IMR-90 (cell line): ENCODE results near the gene ZNF618. TPM values are rescaled to one million over a fixed set of nuclear protein-coding genes. Genes with fewer than 3 reads are reported as not detected.

Source experiments
- ATAC-seq: fragments of 200-7000 bp; cut with Tn5 transposase; 2 replicates; pipeline ENCODE4 v1.9.1; 2020; ENCODE audit warnings: low read depth, mild to moderate bottlenecking, moderate library complexity
- BruUV-seq: library from RNA; stranded (reverse); fragments of 400-500 nt; replicated peaks from 2 replicates; lab custom pipeline; 2021; lab: Mats Ljungman, UMichigan
- CTCF ChIA-PET: fragments of 300-600 bp; formaldehyde crosslinking; extraction: SDS; loops from one replicate; lab custom pipeline; 2021; ENCODE audit warnings: antibody characterized with exemption; lab: Yijun Ruan, JAX
- POLR2A ChIA-PET: fragments of 300-600 bp; sonication (Branson Sonifier 250); formaldehyde crosslinking; loops from one replicate; lab custom pipeline; 2022; ENCODE audit warnings: antibody characterized with exemption; ENCODE audit not compliant: unreplicated experiment; lab: Charles Lee
- DNase-seq: peaks from one replicate; pipeline ENCODE4 v3.0.0; 2013
- H2AFZ ChIP-seq: replicated peaks from 2 replicates; pipeline ENCODE3; 2013; ENCODE audit warnings: low read length, mild to moderate bottlenecking; ENCODE audit not compliant: poor library complexity
- H2AK5ac ChIP-seq: 2 replicates; pipeline ENCODE4 v1.6.1; 2013; ENCODE audit warnings: low read depth, low read length, inconsistent platforms
- H2AK9ac ChIP-seq: replicated peaks from 2 replicates; pipeline ENCODE3; 2013; ENCODE audit warnings: mild to moderate bottlenecking, low read depth, low read length, moderate library complexity; ENCODE audit not compliant: poor library complexity
- H2BK120ac ChIP-seq: 2 replicates; pipeline ENCODE4 v1.6.1; 2013; ENCODE audit warnings: low read depth, low read length, inconsistent platforms
- H2BK15ac ChIP-seq: 3 replicates; pipeline ENCODE4 v1.6.1; 2013; ENCODE audit warnings: low read depth, low read length, inconsistent platforms
- H2BK20ac ChIP-seq: 2 replicates; pipeline ENCODE4 v1.6.1; 2013; ENCODE audit warnings: low read depth, mild to moderate bottlenecking, inconsistent platforms, low read length, moderate library complexity
- H2BK5ac ChIP-seq: 2 replicates; pipeline ENCODE4 v1.6.1; 2013; ENCODE audit warnings: mild to moderate bottlenecking, low read depth, low read length, inconsistent platforms; ENCODE audit not compliant: poor library complexity, severe bottlenecking
- H3K14ac ChIP-seq: replicated peaks from 2 replicates; pipeline ENCODE4 v1.6.1; 2013; ENCODE audit warnings: low read depth, low read length, inconsistent platforms
- H3K18ac ChIP-seq: 2 replicates; pipeline ENCODE4 v1.6.1; 2013; ENCODE audit warnings: low read depth, low read length, control low read depth
- H3K23ac ChIP-seq: 2 replicates; pipeline ENCODE4 v1.6.1; 2013; ENCODE audit warnings: low read depth, low read length, inconsistent platforms
- H3K27ac ChIP-seq: 2 replicates; pipeline ENCODE4 v1.5.1; 2013; ENCODE audit warnings: mild to moderate bottlenecking, control low read depth, low read length; ENCODE audit not compliant: insufficient read depth
- H3K27me3 ChIP-seq: 2 replicates; pipeline ENCODE4 v1.6.1; 2013; ENCODE audit warnings: low read length; ENCODE audit not compliant: control insufficient read depth, insufficient read depth
- H3K36me3 ChIP-seq: 2 replicates; pipeline ENCODE4 v1.6.1; 2013; ENCODE audit warnings: low read length, mixed read lengths; ENCODE audit not compliant: control insufficient read depth, insufficient read depth
- H3K4ac ChIP-seq: 2 replicates; pipeline ENCODE4 v1.6.1; 2013; ENCODE audit warnings: low read depth, low read length, inconsistent platforms
- H3K4me1 ChIP-seq: 2 replicates; pipeline ENCODE4 v1.6.1; 2013; ENCODE audit warnings: low read length, mixed read lengths; ENCODE audit not compliant: control insufficient read depth, insufficient read depth
- H3K4me2 ChIP-seq: 2 replicates; pipeline ENCODE4 v1.6.1; 2013; ENCODE audit warnings: low read depth, mild to moderate bottlenecking, control low read depth, low read length, moderate library complexity
- H3K4me3 ChIP-seq: 2 replicates; pipeline ENCODE4 v1.5.1; 2013; ENCODE audit warnings: low read depth, mild to moderate bottlenecking, control low read depth, low read length, moderate library complexity; ENCODE audit not compliant: insufficient read depth
- H3K56ac ChIP-seq: 2 replicates; pipeline ENCODE4 v1.6.1; 2013; ENCODE audit warnings: low read length, inconsistent platforms; ENCODE audit not compliant: insufficient read depth; ENCODE audit errors: extremely low read depth
- H3K79me1 ChIP-seq, 2 experiments: 2 replicates each; pipeline ENCODE4 v1.6.1; 2013; ENCODE audit warnings: low read length in 2 of 2, inconsistent platforms in 1 of 2, low read depth in 1 of 2
- H3K9ac ChIP-seq: 2 replicates; pipeline ENCODE4 v1.6.1; 2013; ENCODE audit warnings: low read depth, low read length, control low read depth
- H3K9me1 ChIP-seq: 2 replicates; pipeline ENCODE4 v1.6.1; 2013; ENCODE audit warnings: low read length, inconsistent platforms; ENCODE audit not compliant: insufficient read depth
- H3K9me3 ChIP-seq: 2 replicates; pipeline ENCODE4 v1.6.1; 2013; ENCODE audit warnings: low read length; ENCODE audit not compliant: control insufficient read depth, insufficient read depth
- H4K20me1 ChIP-seq: 2 replicates; pipeline ENCODE4 v1.6.1; 2013; ENCODE audit warnings: low read length, inconsistent platforms; ENCODE audit not compliant: insufficient read depth
- H4K5ac ChIP-seq: 2 replicates; pipeline ENCODE4 v1.6.1; 2013; ENCODE audit warnings: mild to moderate bottlenecking, low read depth, low read length, control low read depth
- H4K8ac ChIP-seq, 2 experiments: 2 replicates each; pipeline ENCODE4 v1.6.1; 2013; ENCODE audit warnings: low read depth in 2 of 2, low read length in 2 of 2, control low read depth in 1 of 2, inconsistent platforms in 1 of 2
- H4K91ac ChIP-seq: 2 replicates; pipeline ENCODE4 v1.6.1; 2013; ENCODE audit warnings: low read depth, low read length, inconsistent platforms; ENCODE audit not compliant: insufficient read depth
- BHLHE40 ChIP-seq: fragments of 150-350 bp; IDR thresholded peaks from 2 replicates; pipeline ENCODE4 v1.6.1; 2016; ENCODE audit warnings: mild to moderate bottlenecking, low read depth, low read length
- CEBPB ChIP-seq: IDR thresholded peaks from 2 replicates; pipeline ENCODE4 v1.6.1; 2012; ENCODE audit warnings: low read depth, low read length, improper control_type of control experiment
- CHD1 ChIP-seq: IDR thresholded peaks from 2 replicates; pipeline ENCODE4 v1.6.1; 2012; ENCODE audit warnings: low read depth, low read length, improper control_type of control experiment
- CTCF ChIP-seq: conservative IDR thresholded peaks from 2 replicates; pipeline ENCODE4 v1.5.1; 2012; ENCODE audit warnings: mild to moderate bottlenecking, low read depth, low read length, improper control_type of control experiment
- ELK1 ChIP-seq: fragments of 150-350 bp; IDR thresholded peaks from 2 replicates; pipeline ENCODE4 v1.6.1; 2016; ENCODE audit warnings: low read depth, mild to moderate bottlenecking, low read length, moderate library complexity, borderline replicate concordance
- FOS ChIP-seq: fragments of 150-350 bp; IDR thresholded peaks from 2 replicates; pipeline ENCODE4 v1.6.1; 2016; ENCODE audit warnings: low read depth, low read length
- MAFK ChIP-seq: IDR thresholded peaks from 2 replicates; pipeline ENCODE4 v1.6.1; 2012; ENCODE audit warnings: low read depth, low read length, improper control_type of control experiment
- MAZ ChIP-seq: IDR thresholded peaks from 2 replicates; pipeline ENCODE4 v1.6.1; 2012; ENCODE audit warnings: low read depth, mild to moderate bottlenecking, low read length, improper control_type of control experiment, moderate library complexity, borderline replicate concordance
- MXI1 ChIP-seq: IDR thresholded peaks from 2 replicates; pipeline ENCODE4 v1.6.1; 2012; ENCODE audit warnings: low read depth, mild to moderate bottlenecking, low read length, moderate library complexity, borderline replicate concordance
- NFE2L2 ChIP-seq: fragments of 150-350 bp; IDR thresholded peaks from 2 replicates; pipeline ENCODE4 v1.6.1; 2016; ENCODE audit warnings: low read depth, mild to moderate bottlenecking, low read length
- POLR2A ChIP-seq: IDR thresholded peaks from 2 replicates; pipeline ENCODE4 v1.6.1; 2012; ENCODE audit warnings: mild to moderate bottlenecking, low read depth, low read length
- RAD21 ChIP-seq: IDR thresholded peaks from 2 replicates; pipeline ENCODE4 v1.6.1; 2012; ENCODE audit warnings: low read length, improper control_type of control experiment
- RCOR1 ChIP-seq: IDR thresholded peaks from 2 replicates; pipeline ENCODE4 v1.6.1; 2012; ENCODE audit warnings: mild to moderate bottlenecking, low read length, improper control_type of control experiment; ENCODE audit not compliant: insufficient replicate concordance
- RFX5 ChIP-seq: IDR thresholded peaks from 2 replicates; pipeline ENCODE4 v1.8.0; 2012; ENCODE audit warnings: low read depth, mild to moderate bottlenecking, low read length, moderate library complexity
- SMC3 ChIP-seq: fragments of 150-350 bp; IDR thresholded peaks from 2 replicates; pipeline ENCODE4 v1.6.1; 2016; ENCODE audit warnings: low read depth, mild to moderate bottlenecking, antibody characterized with exemption, low read length, moderate library complexity
- USF2 ChIP-seq: fragments of 150-350 bp; IDR thresholded peaks from 2 replicates; pipeline ENCODE4 v1.6.1; 2017; ENCODE audit warnings: mild to moderate bottlenecking, antibody characterized with exemption, low read length, low read depth
- WGBS, 2 experiments: methylation state at CpG; one replicate each; pipeline versions ENCODE4 v1.1.5 to v1.1.7; 2013; ENCODE audit warnings: missing lambda C conversion rate in 2 of 2; ENCODE audit not compliant: insufficient read length in 1 of 2; ENCODE audit errors: extremely low coverage in 2 of 2; 5-methylcytosine and 5-hydroxymethylcytosine counted together
- dilution Hi-C: fragments of 300-500 bp; cut with HindIII; formaldehyde crosslinking; loops from one replicate; pipeline ENCODE4 v1.14.3; 2018; ENCODE audit warnings: low sequenced_read_pairs; ENCODE audit not compliant: unreplicated experiment
- in situ Hi-C: fragments of 300-500 bp; cut with MboI; formaldehyde crosslinking; loops from 3 replicates; pipeline ENCODE4 v1.14.3; 2019; ENCODE audit warnings: low sequenced_read_pairs, inconsistent platforms, mixed read lengths
- intact Hi-C: fragments of 100-400 bp; cut with micrococcal nuclease; formaldehyde crosslinking; loops from 2 replicates; pipeline ENCODE4 v1.10.0; 2022
- polyA plus RNA-seq, 3 experiments: library from polyadenylated mRNA; depleted of rRNA; stranded (reverse); fragments of >200 nt; gene quantifications; 2 replicates each; pipeline ENCODE4 v1.2.3, GENCODE V29; 2012; ENCODE audit warnings: low replicate concordance in 1 of 3
- total RNA-seq: library from RNA; depleted of rRNA; stranded (reverse); fragments of >200 nt; gene quantifications from 2 replicates; pipeline ENCODE4 v1.2.3, GENCODE V29; 2012

Gene ZNF618
- total and polyA plus RNA-seq, 2 of the 4 experiments (the other 2 are of a cell fraction), result 8.2 to 9.4 TPM

- H4K5ac ChIP-seq, result no peak overlapping the region
- H3K23ac ChIP-seq, result no peak overlapping the region
- H2AK5ac ChIP-seq, result no peak overlapping the region
- H3K27ac ChIP-seq, result no peak overlapping the region
- no peak overlapping the region for H2BK120ac ChIP-seq
- H3K4ac ChIP-seq, result no peak overlapping the region
- ATAC-seq (no peak), DNase-seq (no peak)
- H3K79me1 ChIP-seq, result peaks cover 0 to 13% of the 10 kb centered on the region in 2 experiments; a peak in 2 of 4 replicates
- peaks cover 3% of the 10 kb centered on the region; the same call in 1 of the 2 replicates for H4K20me1 ChIP-seq
- H2BK20ac ChIP-seq, result no peak overlapping the region
- no TSS peak for BruUV-seq
- POLR2A ChIA-PET, result no interaction called here
- H3K9ac ChIP-seq, result no peak overlapping the region
- dilution Hi-C loops, result no loop called here
- H3K9me1 ChIP-seq, result peaks cover 10% of the 10 kb centered on the region
- no peak overlapping the region for H2AK9ac ChIP-seq
- H3K4me3 ChIP-seq, result no peak overlapping the region
- no peak overlapping the region for H3K4me2 ChIP-seq
- H2BK15ac ChIP-seq, result no peak overlapping the region
- no peaks in the 10 kb centered on the region for H3K27me3 ChIP-seq
- no peak overlapping the region for H2BK5ac ChIP-seq
- CTCF ChIA-PET, result no interaction called here
- H3K4me1 ChIP-seq, result no peaks in the 10 kb centered on the region
- H3K18ac ChIP-seq, result no peak overlapping the region
- intact Hi-C loops, result no loop called here
- TF ChIP-seq MAFK (no peak), MXI1 (no peak), CHD1 (no peak), SMC3 (no peak), USF2 (no peak), ELK1 (no peak), RFX5 (no peak), CEBPB (no peak), POLR2A (no peak), CTCF (no peak), FOS (no peak), BHLHE40 (no peak), NFE2L2 (no peak), MAZ (no peak), RCOR1 (no peak), RAD21 (no peak)
- H3K9me3 ChIP-seq, result no peaks in the 10 kb centered on the region
- peaks cover 47% of the 10 kb centered on the region for H3K36me3 ChIP-seq
- H4K8ac ChIP-seq, result no peak overlapping the region
- H3K14ac ChIP-seq, result no peak overlapping the region
- no peak overlapping the region for H2AFZ ChIP-seq
- no peak overlapping the region for H4K91ac ChIP-seq
- in situ Hi-C loops, result no loop called here
- WGBS, 2 experiments, result 97% methylated on average over 5 of the region's 15 CpGs; no CpG with 5 or more reads in 1 of the 2 experiments
- H3K56ac ChIP-seq, result no peak overlapping the region
Measured at GRCh38 chr9:114051281-114051680, 175.2 kb downstream of the ZNF618 start.
